Common myeloid progenitor, CD34-positive (primary cell): ENCODE measurements around the gene PI4K2A.
"Not testable (repeated sequence)": the region's sequence is repeated elsewhere in the genome, so short reads cannot be mapped to it uniquely, and the experiment has no call there.

Experiments used
- CTCF ChIA-PET: fragments of 350-600 bp; sonication (Branson Sonifier 250); formaldehyde crosslinking; loops from one replicate; lab custom pipeline; 2021; ENCODE audit warnings: antibody characterized with exemption; lab: Charles Lee
- POLR2A ChIA-PET: fragments of 350-600 bp; sonication (Branson Sonifier 250); formaldehyde crosslinking; loops from one replicate; lab custom pipeline; 2021; ENCODE audit warnings: antibody characterized with exemption; lab: Charles Lee
- DNase-seq, 3 donors: peaks; one replicate each; pipeline versions ENCODE4 v3.0.0 to v3.0.0-alpha.2; 2013
- H3K27ac ChIP-seq, 2 experiments: 1 replicate in 1 of 2; 2 replicates in 1 of 2; pipeline ENCODE4 v1.7.0; 2013; ENCODE audit warnings: inconsistent platforms in 2 of 2, low read length in 2 of 2, mild to moderate bottlenecking in 2 of 2, low read depth in 1 of 2, moderate library complexity in 1 of 2; ENCODE audit not compliant: severe bottlenecking in 2 of 2, insufficient read depth in 1 of 2, poor library complexity in 1 of 2
- H3K27me3 ChIP-seq, 5 experiments: replicated peaks in 2 of 5; 1 replicate in 3 of 5; 2 replicates in 2 of 5; pipeline versions ENCODE4 v1.6.1 to v1.7.0; 2013; ENCODE audit warnings: low read length in 4 of 5, mild to moderate bottlenecking in 2 of 5, moderate library complexity in 2 of 5, inconsistent platforms in 1 of 5; ENCODE audit not compliant: insufficient read depth in 5 of 5, control insufficient read depth in 4 of 5
- H3K36me3 ChIP-seq, 4 experiments: 1 replicate in 2 of 4; 2 replicates in 2 of 4; pipeline versions ENCODE4 v1.6.1 to v1.7.0; 2013; ENCODE audit warnings: low read length in 3 of 4, control low read depth in 1 of 4, mild to moderate bottlenecking in 1 of 4; ENCODE audit not compliant: control insufficient read depth in 4 of 4, insufficient read depth in 4 of 4
- H3K4me1 ChIP-seq, 4 experiments: 1 replicate in 3 of 4; 2 replicates in 1 of 4; pipeline versions ENCODE4 v1.6.1 to v1.7.1; 2013; ENCODE audit warnings: low read length in 3 of 4, mild to moderate bottlenecking in 3 of 4, control low read depth in 1 of 4, inconsistent platforms in 1 of 4, moderate library complexity in 1 of 4; ENCODE audit not compliant: control insufficient read depth in 4 of 4, insufficient read depth in 4 of 4; ENCODE audit errors: control extremely low read depth in 1 of 4
- H3K4me3 ChIP-seq, 7 experiments: 1 replicate in 4 of 7; 2 replicates in 3 of 7; pipeline versions ENCODE4 v1.5.1 to v1.7.0; 2013; ENCODE audit warnings: mild to moderate bottlenecking in 7 of 7, low read length in 6 of 7, moderate library complexity in 6 of 7, inconsistent platforms in 2 of 7, low read depth in 2 of 7, control low read depth in 1 of 7; ENCODE audit not compliant: insufficient read depth in 4 of 7, control insufficient read depth in 1 of 7; ENCODE audit errors: extremely low read depth in 1 of 7
- H3K9me3 ChIP-seq, 5 experiments: 1 replicate in 4 of 5; 2 replicates in 1 of 5; pipeline versions ENCODE4 v1.6.1 to v1.7.1; 2013; ENCODE audit warnings: low read length in 4 of 5, mild to moderate bottlenecking in 2 of 5, inconsistent platforms in 1 of 5, low read depth in 1 of 5, moderate library complexity in 1 of 5; ENCODE audit not compliant: control insufficient read depth in 4 of 5, insufficient read depth in 2 of 5; ENCODE audit errors: control extremely low read depth in 1 of 5
- WGBS: methylation state at CpG from one replicate; pipeline ENCODE4 v1.1.5; 2013; ENCODE audit not compliant: insufficient coverage; 5-methylcytosine and 5-hydroxymethylcytosine counted together

The PI4K2A gene

GRCh38 chr10:97686962-97687784, 46.7 kb downstream of the PI4K2A start, which contains the start of gene AVPI1:
TSS of gene AVPI1 (minus strand) at chr10:97687241. CDS start at chr10:97679905, 7,336 bp downstream.
- POLR2A ChIA-PET: interaction anchor here (0.8 to 1.8 kb wide), 3 partner anchors 10 to 17 kb away, joined by 3 to 6 read pairs (median 3); no protein-coding TSS in a partner anchor
- Histone ChIP-seq H3K4me3 (peak within 1 kb of the TSS; percentile 51 to 86 (median 74)), H3K27ac (peak within 1 kb of the TSS; percentile 40 to 72), H3K9me3 (no peaks in the 10 kb centered on the region), H3K36me3 (no peaks in the 10 kb centered on the region), H3K4me1 (peaks cover 0 to 33% (median 23%) of the 10 kb centered on the region in 4 experiments), H3K27me3 (no peaks in the 10 kb centered on the region)
- DNase-seq: peak; percentile 96 to 98 (median 98)
- WGBS: under 1% methylated on average over 65 of the region's 78 CpGs
- CTCF ChIA-PET: interaction anchor here (1.2 to 6.5 kb wide), 13 partner anchors 10 to 80 kb away, joined by 3 to 54 read pairs (median 6); partner anchors contain the start of genes MARVELD1 and ZFYVE27

- peak in 1 of 3 donors; percentile 8 for DNase-seq
- POLR2A ChIA-PET: interaction anchor here (0.8 to 1.8 kb wide), 3 partner anchors 9 to 26 kb away, joined by 3 to 6 read pairs (median 3); partner anchors contain the start of gene MARVELD1
- H3K4me1 ChIP-seq: peaks cover 0 to 33% (median 23%) of the 10 kb centered on the region in 4 experiments
Measured at GRCh38 chr10:97687785-97688781, 47.6 kb downstream of the PI4K2A start.

GRCh38 chr10:97689559-97690020, 49.1 kb downstream of the PI4K2A start:
- no peaks in the 10 kb centered on the region for H3K36me3 ChIP-seq
- 97% methylated on average over 5 of the region's 5 CpGs for WGBS
- no peak overlapping the region for H3K27ac ChIP-seq
- no peaks in the 10 kb centered on the region for H3K27me3 ChIP-seq
- peaks cover 0 to 1% (median 0%) of the 10 kb centered on the region in 5 experiments for H3K9me3 ChIP-seq
- ChIA-PET CTCF (interaction anchor here (0.8 to 6.5 kb wide), 5 partner anchors 8 to 45 kb away, joined by 3 to 40 read pairs (median 4); no protein-coding TSS in a partner anchor), POLR2A (interaction anchor here (1.1 kb wide), 1 partner anchor 29 kb away, joined by 3 read pairs; no protein-coding TSS in a partner anchor)
- peaks cover 0 to 28% (median 21%) of the 10 kb centered on the region in 4 experiments for H3K4me1 ChIP-seq
- H3K4me3 ChIP-seq: no peak overlapping the region
- no peak for DNase-seq

More at GRCh38 chr10:97687785-97688781, 47.6 kb downstream of the PI4K2A start:
- H3K27ac ChIP-seq: peak overlapping the region in 1 of 2 experiments; percentile 72
- no peaks in the 10 kb centered on the region for H3K27me3 ChIP-seq
- H3K4me3 ChIP-seq: peak overlapping the region in 5 of 7 experiments; percentile 31 to 86 (median 84)
- CTCF ChIA-PET: interaction anchor here (0.5 to 6.5 kb wide), 11 partner anchors 9 to 79 kb away, joined by 3 to 54 read pairs (median 4); no protein-coding TSS in a partner anchor
- WGBS: 71% methylated on average over 12 of the region's 14 CpGs
- no peaks in the 10 kb centered on the region for H3K9me3 ChIP-seq
- no peaks in the 10 kb centered on the region for H3K36me3 ChIP-seq

GRCh38 chr10:97690133-97690532, 49.7 kb downstream of the PI4K2A start:
- no peak overlapping the region for H3K27ac ChIP-seq
- no peaks in the 10 kb centered on the region for H3K27me3 ChIP-seq
- ChIA-PET CTCF (interaction anchor here (0.8 to 6.5 kb wide), 4 partner anchors 11 to 15 kb away, joined by 3 to 40 read pairs (median 4); no protein-coding TSS in a partner anchor), POLR2A (interaction anchor here (1.1 kb wide), 1 partner anchor 28 kb away, joined by 3 read pairs; no protein-coding TSS in a partner anchor)
- WGBS: 71% methylated on average over 1 of the region's 3 CpGs
- H3K36me3 ChIP-seq: no peaks in the 10 kb centered on the region
- H3K4me3 ChIP-seq: no peak overlapping the region
- peaks cover 0 to 28% (median 21%) of the 10 kb centered on the region in 4 experiments for H3K4me1 ChIP-seq
- peaks cover 0 to 1% (median 0%) of the 10 kb centered on the region in 5 experiments for H3K9me3 ChIP-seq
- DNase-seq: no peak

GRCh38 chr10:97698072-97698655, 57.7 kb downstream of the PI4K2A start:
- H3K4me1 ChIP-seq, H3K4me3 ChIP-seq, H3K27ac ChIP-seq, H3K27me3 ChIP-seq, H3K9me3 ChIP-seq, H3K36me3 ChIP-seq, DNase-seq, POLR2A ChIA-PET: not testable (repeated sequence)
- CTCF ChIA-PET: interaction anchor here (1.0 to 3.7 kb wide), 7 partner anchors 8 to 33 kb away, joined by 5 to 22 read pairs (median 7); partner anchors contain the start of gene AVPI1
- 98% methylated on average over 9 of the region's 11 CpGs for WGBS
